HG03280 (cell line): ENCODE results near the gene GRID1.

Experiments used
- ATAC-seq: cut with Tn5 transposase; IDR thresholded peaks from one replicate; pipeline ENCODE4 v1.9.1; 2021; ENCODE audit warnings: mild to moderate bottlenecking, moderate library complexity; ENCODE audit not compliant: unreplicated experiment

Gene GRID1

DNA sequence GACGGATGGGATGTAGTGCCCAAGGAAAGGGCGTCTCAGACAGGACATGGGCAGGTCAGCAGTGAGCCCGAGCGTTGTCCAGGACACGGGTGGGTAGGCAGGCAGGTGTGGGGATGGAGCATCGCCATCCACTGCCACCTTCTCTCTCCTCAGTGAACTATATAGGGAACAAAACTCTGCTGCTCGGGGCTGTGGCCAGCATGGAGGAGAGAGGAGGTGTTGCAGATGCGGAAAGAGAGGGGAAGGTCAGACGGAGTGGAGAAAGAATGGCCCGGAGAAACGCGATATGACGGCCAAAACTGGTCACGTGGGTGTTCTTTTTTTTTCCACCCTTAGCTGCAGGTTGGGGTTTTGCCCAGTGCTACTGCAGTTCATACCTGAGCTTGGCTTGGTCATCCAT is 71.2 kb downstream of the GRID1 start:
- no peak for ATAC-seq

DNA sequence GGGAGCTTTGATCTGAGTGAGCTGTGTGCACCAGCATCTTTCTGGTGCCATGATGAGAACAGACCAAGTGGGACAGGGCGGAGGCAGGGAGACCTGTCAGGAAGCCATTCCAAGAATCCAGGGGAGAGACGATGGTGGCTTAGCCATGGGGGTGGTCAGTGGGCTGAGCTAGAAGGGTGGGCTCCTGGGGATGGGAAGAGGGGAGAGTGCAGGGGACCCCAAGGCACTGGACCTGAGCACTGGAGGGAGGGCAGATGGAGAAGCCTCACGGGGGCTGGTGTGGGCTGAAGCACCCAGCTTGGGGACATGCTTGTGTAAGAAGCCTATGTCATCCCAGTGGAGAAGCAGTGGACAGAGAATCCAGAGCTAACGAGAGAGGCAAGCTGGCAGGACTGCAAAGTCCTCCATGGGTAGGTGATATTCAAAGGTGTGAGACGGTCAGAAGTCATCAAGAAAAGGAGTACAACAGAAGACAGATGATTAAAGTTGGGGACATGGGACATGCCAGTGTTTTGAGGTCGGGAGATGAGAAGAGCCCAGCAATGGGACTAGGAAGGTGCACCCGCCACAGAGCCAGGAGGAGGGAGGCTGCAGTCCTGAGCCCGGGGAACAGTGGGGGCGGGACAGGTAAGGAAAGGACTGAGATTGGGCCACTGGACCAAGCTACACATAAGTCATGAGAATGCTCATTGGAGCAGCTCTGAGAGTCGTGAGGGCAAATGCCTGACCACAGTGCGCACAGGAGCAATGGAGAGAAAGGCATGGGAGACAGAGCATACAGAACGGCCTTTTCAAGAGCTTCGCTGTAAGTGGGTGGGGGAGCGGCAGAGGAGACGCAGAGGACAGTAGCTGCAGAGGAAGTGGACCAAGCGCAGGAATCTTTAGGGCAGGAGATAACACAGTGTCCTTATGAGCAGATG is 72.0 kb downstream of the GRID1 start:
- ATAC-seq, result no peak

DNA sequence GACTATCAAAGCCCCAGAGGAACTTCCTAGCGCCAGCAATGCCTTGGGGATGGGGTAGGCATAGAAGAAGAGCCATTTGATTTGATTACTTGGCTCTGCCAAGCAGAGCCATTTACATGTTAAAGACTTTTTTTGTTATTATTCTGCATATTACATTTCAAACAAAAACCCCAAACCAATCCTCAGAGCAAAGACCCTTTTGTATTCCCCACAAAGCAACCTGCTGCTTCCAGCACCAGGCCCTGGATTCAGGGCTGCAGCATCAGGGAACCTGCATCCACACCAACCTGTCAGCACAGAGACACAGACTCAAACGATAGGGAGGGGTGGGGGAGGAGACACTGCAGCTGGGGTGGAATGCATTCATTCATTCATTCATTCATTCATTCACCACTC is 73.2 kb downstream of the GRID1 start:
- no peak for ATAC-seq

DNA sequence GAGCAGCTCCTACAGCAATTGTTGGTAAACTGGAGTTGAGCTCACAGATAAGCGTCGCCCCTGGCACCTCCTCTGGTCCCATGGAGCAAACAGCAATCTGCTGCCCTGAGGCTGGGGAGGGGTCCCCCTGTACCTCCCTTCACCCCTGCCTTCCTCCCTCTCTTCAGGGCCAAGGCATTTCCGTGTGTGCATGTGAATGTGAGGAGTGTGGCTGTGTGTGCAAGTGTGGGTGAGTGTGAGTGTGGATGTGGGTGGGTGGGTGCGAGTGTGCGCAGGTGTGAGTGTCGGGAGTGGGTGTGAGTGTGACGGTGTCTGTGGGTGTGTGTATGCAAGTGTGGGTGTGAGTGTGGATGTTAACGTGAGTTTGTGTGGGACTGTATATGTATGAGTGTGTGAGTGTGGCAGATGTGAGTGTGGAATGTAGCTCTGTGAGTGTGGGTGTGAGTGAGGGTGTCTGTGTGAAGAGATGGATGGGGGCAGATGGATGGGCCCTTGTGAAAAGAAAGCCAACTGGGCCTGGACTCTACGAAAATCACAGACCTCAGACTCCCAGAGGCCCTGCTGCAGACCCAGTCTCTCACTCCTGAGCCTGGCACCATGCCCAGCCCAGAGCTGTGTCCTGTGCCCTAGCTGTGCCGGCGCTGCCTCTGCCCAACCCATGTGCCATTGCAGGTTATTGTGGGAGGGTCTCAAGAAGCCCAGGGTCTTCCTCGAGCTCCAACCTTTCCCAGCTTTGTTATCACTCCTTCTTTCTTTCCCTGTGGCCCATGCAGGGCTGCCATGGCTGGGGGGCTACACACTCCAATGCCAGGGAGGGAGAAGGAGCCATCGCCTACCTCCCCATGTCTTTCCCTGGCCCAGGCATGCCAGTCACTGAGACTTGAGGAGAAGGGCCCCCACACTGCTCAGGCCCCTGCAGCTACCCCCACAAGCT is 73.9 kb downstream of the GRID1 start:
- ATAC-seq, result no peak

DNA sequence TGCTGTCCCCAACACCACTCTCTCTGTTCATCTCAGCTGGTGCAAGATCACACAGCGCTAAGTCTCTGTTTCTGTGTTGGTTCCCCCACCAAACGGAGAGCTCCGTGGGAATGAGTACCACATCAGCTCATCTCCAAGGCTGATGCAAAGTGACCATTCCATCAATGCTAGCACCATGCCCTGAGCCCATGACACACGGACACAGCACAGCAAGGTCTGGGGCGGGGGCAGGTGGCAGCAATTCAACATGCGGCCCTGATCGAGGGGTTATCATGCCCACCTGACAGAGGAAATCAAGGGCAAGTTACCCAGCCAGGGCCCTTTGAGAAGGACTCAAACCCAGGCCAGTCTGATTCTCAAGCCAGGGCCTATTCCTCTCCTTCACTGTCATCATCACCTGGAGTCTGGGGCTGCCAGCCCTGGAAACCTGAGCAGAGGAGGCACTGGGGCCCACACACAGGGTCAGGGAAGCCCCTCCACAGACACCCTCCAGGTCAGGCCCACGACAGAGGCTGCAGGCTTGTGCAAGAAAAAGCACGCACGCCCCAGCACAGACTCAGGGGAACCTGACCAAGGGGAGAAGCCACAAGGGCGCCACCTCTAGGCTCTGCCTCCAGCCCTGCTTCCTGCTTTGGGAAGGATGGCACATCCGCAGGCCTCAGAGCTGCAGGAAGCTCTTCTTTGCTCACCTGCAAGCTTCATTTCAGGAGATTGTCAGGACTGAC is 74.8 kb downstream of the GRID1 start:
- ATAC-seq, result no peak

DNA sequence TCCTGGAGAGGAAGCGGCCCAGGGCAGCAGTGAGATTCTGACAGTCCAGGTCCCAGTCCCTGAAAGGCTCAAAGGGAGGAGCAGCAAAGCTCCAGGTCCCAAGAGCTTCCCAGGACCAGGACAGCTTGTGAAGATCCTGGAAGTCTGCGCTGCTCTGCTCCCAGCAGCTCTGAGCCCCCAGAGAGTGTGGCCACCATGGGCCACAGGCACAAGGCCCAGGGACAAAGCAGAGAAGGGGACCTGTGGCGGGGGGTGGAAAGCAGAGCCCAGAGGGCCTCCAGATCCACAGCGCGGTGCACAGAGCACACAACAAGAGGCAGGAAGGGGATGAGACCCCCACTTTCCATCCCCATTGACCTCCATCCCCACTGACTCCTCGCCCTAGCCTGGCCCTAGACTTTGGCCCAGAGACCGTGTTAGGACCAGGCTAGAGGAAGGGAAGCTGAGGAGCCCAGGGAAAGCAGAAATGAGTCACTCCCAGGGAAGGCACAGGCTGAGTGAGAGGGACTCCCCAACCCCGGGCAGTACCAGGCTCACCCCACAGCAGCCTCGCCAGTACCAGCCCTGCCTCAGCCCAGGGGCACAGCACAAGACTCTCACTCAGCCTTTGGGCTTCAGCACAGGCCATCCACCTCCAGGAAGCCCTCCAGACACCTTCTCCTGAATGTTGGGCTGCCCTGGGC is 75.5 kb downstream of the GRID1 start:
- no peak for ATAC-seq

DNA sequence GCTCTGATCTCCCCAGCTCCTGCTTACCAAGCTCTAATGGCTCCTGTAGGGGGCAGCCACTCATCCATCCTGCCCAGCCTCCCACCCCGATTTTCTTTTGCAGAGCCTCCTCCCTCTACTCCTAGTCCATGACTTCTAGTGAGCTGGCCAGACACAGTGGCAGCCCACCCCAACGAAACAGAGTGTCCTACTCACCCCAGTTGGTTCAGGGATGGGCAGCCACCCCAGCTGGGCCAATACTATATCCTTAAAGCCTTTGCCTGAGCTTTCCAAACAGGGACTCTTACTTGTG is 77.1 kb downstream of the GRID1 start:
- ATAC-seq, result no peak

DNA sequence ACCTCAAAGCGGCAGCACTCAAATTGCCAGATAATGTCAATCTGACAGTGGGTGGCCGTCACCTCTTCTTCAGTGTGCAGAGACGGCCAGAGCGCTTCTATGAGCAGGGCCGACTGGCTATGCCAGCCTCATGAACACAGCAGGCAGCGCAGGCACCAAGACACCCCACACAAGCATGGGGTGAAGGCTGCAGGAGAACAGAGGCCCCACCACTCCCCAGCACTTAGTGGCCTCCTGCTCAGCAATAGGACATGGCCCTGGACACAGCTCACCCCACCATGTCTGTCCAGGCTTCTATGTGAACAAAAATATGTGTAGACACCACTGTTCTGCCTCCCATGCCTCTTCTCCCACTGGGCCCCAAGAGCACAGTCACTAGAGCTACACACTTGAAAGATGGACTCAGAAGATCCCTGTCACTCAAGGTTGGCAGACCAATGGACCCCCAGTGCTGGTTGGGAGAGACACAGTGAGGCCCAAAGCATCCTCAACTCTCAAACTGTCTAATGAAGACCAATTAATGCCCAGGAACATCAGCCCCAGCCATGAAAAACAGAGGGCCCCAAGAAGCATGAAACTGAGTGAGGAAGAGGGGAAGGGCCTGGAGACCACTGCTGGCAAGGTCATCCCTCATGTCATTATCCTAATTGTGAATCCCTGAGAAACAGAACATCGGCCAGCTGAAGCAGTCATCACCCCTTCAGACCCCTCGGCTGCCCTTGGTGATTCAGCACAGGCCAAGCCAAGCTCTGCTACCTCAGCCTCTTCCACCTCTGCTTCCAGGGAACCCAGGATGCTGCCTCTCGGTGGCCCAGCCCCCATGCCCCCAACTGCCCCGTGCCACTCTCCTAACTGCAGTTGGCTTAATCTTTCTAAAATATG is 77.7 kb downstream of the GRID1 start:
- no peak for ATAC-seq

DNA sequence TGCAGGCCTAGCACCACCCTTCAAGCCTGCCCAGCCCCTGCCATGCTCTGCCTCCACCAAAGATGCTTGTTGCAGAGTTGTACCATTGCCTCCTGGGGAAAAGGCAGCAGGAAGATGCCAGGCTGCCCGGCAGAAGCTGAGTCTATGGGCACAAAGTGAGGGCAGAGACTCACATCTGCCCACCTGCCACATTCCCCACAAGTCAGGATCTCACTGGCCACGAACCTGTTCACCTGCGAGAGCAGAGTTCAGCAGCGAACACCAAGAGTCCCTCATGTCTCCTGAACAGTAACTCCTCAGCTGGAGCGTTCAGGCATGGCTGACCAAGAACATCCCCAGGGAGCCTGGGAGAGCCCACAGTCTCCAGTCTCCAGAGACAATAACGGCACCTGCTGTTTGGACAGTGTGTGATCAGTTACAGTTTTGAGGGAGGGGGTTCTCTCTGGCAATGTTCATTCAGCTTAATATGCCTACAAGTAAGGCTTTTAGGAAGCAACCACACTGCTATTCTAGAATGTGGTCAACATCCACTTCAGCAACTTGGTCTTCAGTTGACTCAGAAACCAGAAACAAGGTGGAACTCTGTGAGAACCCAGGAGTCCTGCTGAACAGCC is 78.5 kb downstream of the GRID1 start:
- ATAC-seq, result no peak

DNA sequence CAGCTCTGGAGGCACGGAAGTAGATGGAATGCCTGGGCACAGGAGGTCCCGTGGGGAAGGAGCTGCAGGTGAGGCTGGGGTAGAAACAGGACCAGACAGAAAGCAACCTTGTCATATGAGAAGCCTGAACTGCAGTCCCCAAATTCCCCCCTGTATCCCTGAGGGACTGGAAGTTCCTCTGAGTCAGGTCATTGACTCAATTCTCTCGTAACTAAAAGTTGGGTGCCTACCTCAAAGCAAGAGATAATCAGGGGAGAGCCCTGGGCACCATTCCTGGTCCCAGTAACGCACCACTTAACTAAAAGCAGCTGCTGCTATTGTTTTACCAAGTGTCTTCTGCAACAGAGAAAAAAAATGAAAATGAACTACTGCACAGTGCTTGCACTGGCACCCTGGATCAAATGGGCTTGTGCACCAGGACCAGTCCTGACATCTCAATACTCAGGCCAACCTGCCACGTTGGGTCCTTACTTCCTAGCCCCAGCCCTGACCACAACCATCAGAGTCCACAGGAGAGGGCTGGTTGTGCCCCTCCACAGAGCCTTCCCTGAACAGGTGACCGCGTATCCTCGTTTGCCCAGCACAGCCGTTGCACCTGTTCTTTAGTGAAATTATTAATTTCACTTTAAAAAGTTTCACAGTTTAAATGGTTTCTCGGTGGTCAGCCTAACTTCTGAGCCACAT is 79.3 kb downstream of the GRID1 start:
- ATAC-seq, result no peak

DNA sequence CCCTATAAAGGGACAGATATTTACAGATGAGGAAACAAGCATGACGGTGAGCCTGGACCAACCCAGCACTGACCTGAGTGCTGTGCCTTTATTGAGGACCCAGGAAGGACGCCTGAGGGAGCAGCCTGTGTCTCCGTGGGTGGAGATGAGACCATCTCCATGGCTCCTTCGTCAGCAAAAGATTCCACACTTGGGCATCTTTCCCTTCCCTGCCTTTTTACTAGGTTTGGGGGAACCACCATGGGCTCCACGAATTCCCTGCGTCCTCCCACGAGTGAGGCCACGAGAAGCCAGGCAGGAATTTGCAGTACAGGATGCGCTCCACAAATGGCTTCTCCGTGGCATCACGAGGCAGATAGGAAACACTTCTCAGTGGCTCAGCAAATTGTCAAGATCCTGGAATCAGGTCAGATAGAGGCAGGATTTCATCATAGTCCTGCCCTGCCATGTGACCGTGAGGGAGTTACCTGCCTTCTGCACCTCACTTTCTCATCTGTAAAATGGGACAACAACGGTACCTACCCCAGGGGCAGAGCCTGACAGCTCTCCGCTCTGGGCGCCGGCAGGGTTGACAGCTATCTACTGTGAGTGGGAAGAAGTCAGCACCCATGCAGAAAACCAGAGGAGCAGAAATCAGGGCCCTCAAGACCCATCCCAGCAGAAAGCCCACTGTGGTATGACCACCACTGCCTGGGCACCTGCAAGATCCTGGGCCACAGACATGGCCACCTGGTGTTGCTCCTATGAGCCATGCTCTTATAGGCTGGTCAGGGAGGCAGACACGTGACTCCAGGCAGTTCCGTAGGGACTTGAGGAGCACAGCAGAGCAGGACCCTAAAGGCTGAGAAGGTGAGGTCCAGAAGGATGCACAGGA is 80.1 kb downstream of the GRID1 start:
- ATAC-seq, result no peak

DNA sequence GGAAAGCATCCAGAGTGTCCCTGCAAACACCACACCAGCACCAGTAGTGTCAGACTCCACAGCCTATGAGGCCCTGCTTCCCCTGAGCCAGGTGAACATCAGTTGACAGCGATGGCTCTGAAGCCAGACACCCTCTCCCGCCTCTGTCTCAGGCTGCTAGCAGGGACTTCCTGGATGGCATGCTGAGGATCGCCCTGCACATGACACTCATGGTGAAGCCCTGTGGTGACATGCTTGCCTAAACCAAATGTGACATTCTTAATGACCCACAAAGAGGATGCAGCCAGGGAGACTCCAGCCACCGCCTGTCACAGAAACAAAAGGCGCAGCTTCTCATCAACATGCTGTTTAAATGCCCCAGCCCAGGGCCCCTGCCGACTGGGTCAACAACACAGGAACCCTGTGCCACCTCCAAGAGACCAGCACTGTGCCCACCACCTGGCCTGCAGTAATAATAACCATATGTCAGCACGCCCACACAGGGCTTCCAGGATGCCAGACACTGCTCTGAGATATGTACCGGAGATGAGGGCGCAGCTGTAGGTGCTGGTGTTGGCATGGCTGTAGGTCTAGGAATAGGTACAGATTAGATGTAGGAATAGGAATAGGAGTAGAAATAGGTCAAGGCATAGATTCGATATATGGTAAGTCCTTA is 81.3 kb downstream of the GRID1 start:
- ATAC-seq, result no peak

DNA sequence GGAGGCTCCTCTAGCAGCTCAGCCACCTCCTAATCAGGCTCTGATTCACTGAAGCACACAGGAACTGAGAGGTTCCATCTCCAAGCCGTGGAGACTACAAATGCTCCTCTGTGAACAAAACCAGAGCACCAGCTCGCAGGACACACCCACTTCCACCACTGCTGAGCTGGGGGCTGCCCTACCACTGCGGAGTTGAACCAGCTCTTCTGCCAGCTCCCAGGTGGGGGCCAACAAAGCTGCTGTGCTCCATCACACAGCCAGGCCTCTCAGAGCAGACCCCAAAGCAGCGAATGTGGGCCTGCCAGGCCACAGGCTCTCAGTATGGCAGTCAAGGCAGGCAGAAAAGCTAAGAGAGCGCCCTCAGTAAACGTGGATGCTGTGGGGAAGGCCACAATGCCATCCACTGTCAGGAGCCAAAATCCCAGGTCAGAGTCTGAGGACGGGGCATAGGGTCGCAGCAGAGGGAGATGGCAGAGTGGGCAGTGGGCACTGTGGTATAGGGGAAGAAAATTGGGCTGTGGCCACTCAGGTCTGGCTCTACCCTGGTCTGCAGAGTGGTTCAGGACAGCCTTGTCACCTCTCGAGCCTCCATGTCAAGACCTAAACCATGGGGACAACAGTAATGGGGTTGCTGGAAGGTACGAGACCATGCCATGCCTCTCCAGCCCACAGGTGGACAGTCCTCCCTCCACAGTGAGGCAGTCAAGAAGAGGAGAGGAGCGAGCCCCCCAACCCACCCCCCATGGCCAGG is 82.1 kb downstream of the GRID1 start:
- no peak for ATAC-seq

DNA sequence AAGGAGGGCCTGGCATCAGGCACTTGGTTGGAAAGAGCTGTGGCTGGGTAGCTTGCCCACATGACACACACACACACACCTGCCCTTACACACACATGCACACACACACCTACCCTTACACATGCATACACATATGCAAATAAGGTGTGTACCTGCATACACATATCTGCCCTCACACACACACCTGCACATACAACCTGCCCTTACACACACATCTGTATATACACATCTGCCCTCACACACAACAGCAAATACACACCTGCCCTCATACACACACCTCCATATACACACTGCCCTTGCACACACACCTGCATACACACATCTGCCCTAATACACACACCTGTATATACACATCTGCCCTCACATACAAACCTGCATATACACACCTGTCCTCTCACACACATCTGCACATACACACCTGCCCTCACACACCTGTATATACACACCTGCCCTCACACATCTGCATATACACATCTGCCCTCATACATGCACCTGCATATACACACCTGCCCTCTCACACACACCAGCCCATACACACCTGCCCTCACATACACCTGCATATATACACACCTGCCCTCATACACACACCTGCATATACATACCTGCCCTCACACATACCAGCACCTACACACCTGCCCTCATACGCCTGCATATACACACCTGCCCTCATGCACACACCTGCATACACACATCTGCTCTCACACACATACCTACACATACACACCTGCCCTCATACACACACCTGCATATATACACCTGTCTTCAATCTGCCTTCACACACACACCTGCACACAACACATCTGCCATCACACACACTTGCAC is 82.9 kb downstream of the GRID1 start:
- ATAC-seq, result no peak

DNA sequence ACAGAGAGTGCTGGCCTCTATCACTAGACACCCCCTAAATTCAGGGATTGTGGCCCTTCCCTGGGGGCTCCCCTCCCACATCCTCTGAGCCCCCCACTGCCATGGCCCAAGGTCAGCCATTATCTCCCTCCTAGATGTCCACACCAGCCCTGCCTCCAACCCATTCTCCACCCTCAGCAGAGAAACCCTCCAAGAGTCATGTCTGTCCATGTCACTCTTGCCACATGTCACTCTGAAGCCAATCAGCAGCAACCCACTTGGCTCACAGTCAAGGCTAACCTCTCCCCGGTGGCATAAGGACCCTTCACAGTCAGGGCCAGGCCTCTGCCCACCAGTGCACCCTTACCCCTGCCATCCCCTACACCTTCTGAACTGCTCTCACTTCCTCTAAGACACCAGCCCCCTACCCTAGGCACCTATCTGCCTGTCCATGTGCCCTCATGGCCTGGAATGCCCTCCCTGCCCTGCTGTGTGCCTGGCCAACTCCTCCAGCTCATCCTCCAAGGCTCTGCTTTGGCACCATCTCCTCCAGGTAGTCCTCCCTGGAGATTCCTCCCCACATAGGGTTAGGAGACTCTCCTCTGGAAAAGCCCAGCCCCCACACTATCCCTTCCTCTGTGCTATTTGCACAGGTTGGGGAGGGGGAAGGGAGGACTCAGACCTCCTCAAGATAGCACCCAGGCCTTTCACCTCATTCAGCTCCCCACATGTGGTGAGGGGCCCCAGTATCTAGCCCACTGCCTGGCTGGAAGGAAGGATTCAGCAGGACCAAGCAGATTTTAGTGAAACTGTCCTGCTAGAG is 83.7 kb downstream of the GRID1 start:
- ATAC-seq, result no peak
